EL (cell line): Measurements from ENCODE around the gene ANKHD1.
"Not testable (repeated sequence)": the region's sequence is repeated elsewhere in the genome, so short reads cannot be mapped to it uniquely, and the experiment has no call there.

ENCODE experiments used
- DNase-seq: peaks from one replicate; pipeline ENCODE4 v3.0.0-alpha.2; 2016

ANKHD1 gene

GRCh38 chr5:140421375-140421774 is 19.7 kb downstream of the ANKHD1 start:
- DNase-seq = not testable (repeated sequence)

- DNase-seq = no peak
Measured at GRCh38 chr5:140423609-140424008, 22.0 kb downstream of the ANKHD1 start.

- no peak for DNase-seq
Measured at GRCh38 chr5:140424135-140424534, 22.5 kb downstream of the ANKHD1 start.

GRCh38 chr5:140427726-140428125 is 26.1 kb downstream of the ANKHD1 start:
- not testable (repeated sequence) for DNase-seq

- no peak for DNase-seq
Measured at GRCh38 chr5:140429724-140430123, 28.1 kb downstream of the ANKHD1 start.

GRCh38 chr5:140432212-140432611 is 30.6 kb downstream of the ANKHD1 start:
- DNase-seq = no peak

GRCh38 chr5:140432916-140433315 is 31.3 kb downstream of the ANKHD1 start:
- DNase-seq = no peak

- not testable (repeated sequence) for DNase-seq
Measured at GRCh38 chr5:140457368-140457767, 55.7 kb downstream of the ANKHD1 start.

GRCh38 chr5:140466981-140467742 is 65.5 kb downstream of the ANKHD1 start:
- DNase-seq = no peak

- no peak for DNase-seq
Measured at GRCh38 chr5:140468188-140468587, 66.6 kb downstream of the ANKHD1 start.

GRCh38 chr5:140469259-140469658 is 67.6 kb downstream of the ANKHD1 start:
- DNase-seq = no peak

GRCh38 chr5:140480310-140481014 is 78.8 kb downstream of the ANKHD1 start:
- peak; percentile 32 for DNase-seq

GRCh38 chr5:140481758-140482157 is 80.1 kb downstream of the ANKHD1 start:
- peak; percentile 50 for DNase-seq

- DNase-seq = no peak
Measured at GRCh38 chr5:140483055-140483454, 81.4 kb downstream of the ANKHD1 start.

GRCh38 chr5:140488141-140488540 is 86.5 kb downstream of the ANKHD1 start:
- peak; percentile 6 for DNase-seq

- DNase-seq = peak; percentile 4
Measured at GRCh38 chr5:140488914-140489313, 87.3 kb downstream of the ANKHD1 start.

- no peak for DNase-seq
Measured at GRCh38 chr5:140497897-140498296, 96.3 kb downstream of the ANKHD1 start.

- no peak for DNase-seq
Measured at GRCh38 chr5:140498591-140498990, 97.0 kb downstream of the ANKHD1 start.

- no peak for DNase-seq
Measured at GRCh38 chr5:140502834-140503233, 101.2 kb downstream of the ANKHD1 start.

- no peak for DNase-seq
Measured at GRCh38 chr5:140509898-140510297, 108.3 kb downstream of the ANKHD1 start.

GRCh38 chr5:140513124-140513523 is 111.5 kb downstream of the ANKHD1 start:
- DNase-seq = no peak

GRCh38 chr5:140524003-140524402 is 122.4 kb downstream of the ANKHD1 start:
- DNase-seq = no peak

- DNase-seq = no peak
Measured at GRCh38 chr5:140540227-140540626, 138.6 kb downstream of the ANKHD1 start.

- no peak for DNase-seq
Measured at GRCh38 chr5:140542972-140543371, 141.3 kb downstream of the ANKHD1 start.
